Measurements from ENCODE around the gene PCDH9.

DNA sequence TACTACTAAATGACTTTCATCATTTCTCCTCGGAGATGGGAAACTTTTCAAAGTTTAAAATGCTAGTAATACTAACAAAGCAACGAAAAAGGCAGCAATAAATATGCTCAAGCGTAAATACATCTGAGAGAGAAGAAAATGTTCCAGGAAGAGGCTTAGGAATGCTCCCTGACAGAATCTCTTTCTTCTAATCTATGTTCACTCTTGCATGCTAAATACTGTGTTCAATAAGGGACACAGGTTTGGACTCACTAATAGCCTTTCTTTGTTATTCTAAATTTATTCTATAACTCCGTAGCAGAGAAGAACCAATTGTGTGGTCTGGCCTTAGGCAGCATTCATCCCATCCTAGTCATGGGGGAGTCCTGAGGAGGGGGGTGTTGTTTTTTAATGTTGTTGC, 823.0 kb downstream of the PCDH9 start:
- TF ChIP-seq, protein P1, sequence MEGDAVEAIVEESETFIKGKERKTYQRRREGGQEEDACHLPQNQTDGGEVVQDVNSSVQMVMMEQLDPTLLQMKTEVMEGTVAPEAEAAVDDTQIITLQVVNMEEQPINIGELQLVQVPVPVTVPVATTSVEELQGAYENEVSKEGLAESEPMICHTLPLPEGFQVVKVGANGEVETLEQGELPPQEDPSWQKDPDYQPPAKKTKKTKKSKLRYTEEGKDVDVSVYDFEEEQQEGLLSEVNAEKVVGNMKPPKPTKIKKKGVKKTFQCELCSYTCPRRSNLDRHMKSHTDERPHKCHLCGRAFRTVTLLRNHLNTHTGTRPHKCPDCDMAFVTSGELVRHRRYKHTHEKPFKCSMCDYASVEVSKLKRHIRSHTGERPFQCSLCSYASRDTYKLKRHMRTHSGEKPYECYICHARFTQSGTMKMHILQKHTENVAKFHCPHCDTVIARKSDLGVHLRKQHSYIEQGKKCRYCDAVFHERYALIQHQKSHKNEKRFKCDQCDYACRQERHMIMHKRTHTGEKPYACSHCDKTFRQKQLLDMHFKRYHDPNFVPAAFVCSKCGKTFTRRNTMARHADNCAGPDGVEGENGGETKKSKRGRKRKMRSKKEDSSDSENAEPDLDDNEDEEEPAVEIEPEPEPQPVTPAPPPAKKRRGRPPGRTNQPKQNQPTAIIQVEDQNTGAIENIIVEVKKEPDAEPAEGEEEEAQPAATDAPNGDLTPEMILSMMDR (IDR thresholded peaks at IDR 0.05; ENCODE audit: low read depth, low read length), result no peak
- no peak for TF ChIP-seq EZH2phosphoT487 (IDR thresholded peaks at IDR 0.05; ENCODE audit: low read depth)

Data from OCI-LY3 (cell line).